GM06990 (cell line): Measurements from ENCODE around the gene TULP3.
"Not testable (repeated sequence)": the region's sequence is repeated elsewhere in the genome, so short reads cannot be mapped to it uniquely, and the experiment has no call there.

Experiments used
- DNase-seq: peaks from one replicate; pipeline ENCODE4 v3.0.0-alpha.2; 2011; ENCODE audit not compliant: insufficient read length; ENCODE audit errors: extremely low read depth
- H3K27me3 ChIP-seq: replicated peaks from 2 replicates; pipeline ENCODE4 v1.6.0; 2011; ENCODE audit warnings: low read length; ENCODE audit not compliant: control insufficient read depth, insufficient read depth
- H3K36me3 ChIP-seq: 2 replicates; pipeline ENCODE4 v1.5.1; 2011; ENCODE audit warnings: low read length; ENCODE audit not compliant: control insufficient read depth, insufficient read depth
- H3K4me3 ChIP-seq: replicated peaks from 2 replicates; pipeline ENCODE4 v1.5.1; 2011; ENCODE audit warnings: low read depth, mild to moderate bottlenecking, control low read depth, low read length
- TF ChIP-seq, protein P1 (sequence below): IDR thresholded peaks from 2 replicates; pipeline ENCODE4 v1.5.1; 2011; ENCODE audit warnings: low read length, control low read depth, mild to moderate bottlenecking, inconsistent platforms; ENCODE audit not compliant: insufficient read depth, poor library complexity, severe bottlenecking

Gene TULP3

DNA sequence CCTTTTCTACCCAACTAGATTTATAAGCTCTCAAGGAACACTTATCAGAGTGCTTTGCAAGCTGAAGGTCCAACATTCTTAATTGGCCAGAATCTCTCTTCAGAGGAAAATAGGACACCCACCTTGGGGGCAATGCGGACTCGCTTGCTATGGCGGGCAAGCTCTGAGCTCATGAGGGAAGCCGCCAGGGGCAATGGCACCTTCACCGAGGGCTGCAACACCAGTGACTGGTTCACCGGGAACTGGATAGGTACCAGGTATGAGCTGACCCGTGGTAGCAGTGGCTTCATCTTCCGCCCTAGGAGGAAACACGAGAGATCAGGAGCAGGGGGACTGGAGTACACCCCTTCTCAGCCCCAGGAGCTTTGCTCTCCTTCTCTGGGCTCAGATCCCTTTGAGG is 26.5 kb upstream of the TULP3 start:
- DNase-seq: no peak
- TF ChIP-seq, protein P1, sequence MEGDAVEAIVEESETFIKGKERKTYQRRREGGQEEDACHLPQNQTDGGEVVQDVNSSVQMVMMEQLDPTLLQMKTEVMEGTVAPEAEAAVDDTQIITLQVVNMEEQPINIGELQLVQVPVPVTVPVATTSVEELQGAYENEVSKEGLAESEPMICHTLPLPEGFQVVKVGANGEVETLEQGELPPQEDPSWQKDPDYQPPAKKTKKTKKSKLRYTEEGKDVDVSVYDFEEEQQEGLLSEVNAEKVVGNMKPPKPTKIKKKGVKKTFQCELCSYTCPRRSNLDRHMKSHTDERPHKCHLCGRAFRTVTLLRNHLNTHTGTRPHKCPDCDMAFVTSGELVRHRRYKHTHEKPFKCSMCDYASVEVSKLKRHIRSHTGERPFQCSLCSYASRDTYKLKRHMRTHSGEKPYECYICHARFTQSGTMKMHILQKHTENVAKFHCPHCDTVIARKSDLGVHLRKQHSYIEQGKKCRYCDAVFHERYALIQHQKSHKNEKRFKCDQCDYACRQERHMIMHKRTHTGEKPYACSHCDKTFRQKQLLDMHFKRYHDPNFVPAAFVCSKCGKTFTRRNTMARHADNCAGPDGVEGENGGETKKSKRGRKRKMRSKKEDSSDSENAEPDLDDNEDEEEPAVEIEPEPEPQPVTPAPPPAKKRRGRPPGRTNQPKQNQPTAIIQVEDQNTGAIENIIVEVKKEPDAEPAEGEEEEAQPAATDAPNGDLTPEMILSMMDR: no peak
- no peak overlapping the region for H3K4me3 ChIP-seq
- no peaks in the 10 kb centered on the region for H3K27me3 ChIP-seq
- peaks cover 25% of the 10 kb centered on the region for H3K36me3 ChIP-seq

GRCh38 chr12:2868986-2869632 is 21.6 kb upstream of the TULP3 start:
- not testable (repeated sequence) for H3K27me3 ChIP-seq, DNase-seq, H3K4me3 ChIP-seq
- peaks cover 34% of the 10 kb centered on the region for H3K36me3 ChIP-seq

- H3K4me3 ChIP-seq: peak overlapping the region; percentile 96
- no peaks in the 10 kb centered on the region for H3K27me3 ChIP-seq
- TF ChIP-seq, protein P1: no peak
- H3K36me3 ChIP-seq: peaks cover 12% of the 10 kb centered on the region
- peak; percentile 78 for DNase-seq
These were observed 14.2 kb upstream of the TULP3 start for GRCh38 chr12:2876431-2877046.

- Histone ChIP-seq H3K27me3 (no peaks in the 10 kb centered on the region), H3K4me3 (peak within 1 kb of the TSS; percentile 96), H3K36me3 (peaks cover 9% of the 10 kb centered on the region)
- DNase-seq: peak; percentile 89
- TF ChIP-seq, protein P1: no peak
These were observed 13.4 kb upstream of the TULP3 start, which contains the start of the genes FOXM1 and RHNO1 for GRCh38 chr12:2877047-2877952. Gene FOXM1, minus strand, starts transcription at chr12:2877174. Its CDS starts 2,696 bp downstream, at chr12:2874478. Gene RHNO1, plus strand, starts transcription at chr12:2877223. Its CDS starts 8,144 bp downstream, at chr12:2885367.

DNA sequence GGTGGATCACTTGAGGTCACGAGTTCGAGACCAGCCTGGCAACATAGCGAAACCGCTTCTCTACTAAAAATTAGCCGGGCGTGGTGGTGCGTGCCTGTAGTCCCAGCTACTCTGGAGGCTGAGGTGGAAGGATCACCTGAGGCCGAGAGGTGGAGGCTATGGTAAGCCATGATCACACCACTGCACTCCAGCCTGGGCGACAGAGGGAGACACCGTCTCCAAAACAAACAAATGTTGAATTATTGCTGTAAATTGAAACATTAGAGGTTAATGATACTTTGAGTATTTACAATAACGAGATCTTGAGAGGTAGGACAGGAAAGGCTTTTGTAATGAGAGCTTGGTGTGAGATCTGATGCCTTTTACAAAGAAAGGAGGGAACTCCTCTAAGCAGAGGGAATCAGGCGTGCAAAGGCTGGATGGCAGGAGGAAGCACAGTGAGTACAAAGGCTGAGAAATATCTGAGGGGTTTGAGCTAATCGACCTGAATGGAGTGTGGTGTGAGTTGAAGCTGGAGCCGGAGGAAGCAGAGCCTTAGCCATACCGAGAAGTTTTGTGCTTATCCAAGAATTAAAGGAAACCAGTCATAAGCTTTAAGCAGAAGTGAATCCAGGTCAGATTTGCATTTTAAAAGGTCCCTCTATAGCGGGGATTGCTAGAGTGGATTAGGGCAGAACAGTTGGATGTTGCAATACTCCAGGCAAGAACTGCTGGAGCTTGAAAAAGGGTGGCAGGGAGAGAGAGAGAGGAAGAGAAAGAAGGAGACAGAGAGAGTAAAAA is 12.5 kb upstream of the TULP3 start:
- Histone ChIP-seq H3K36me3 (peaks cover 6% of the 10 kb centered on the region), H3K27me3 (no peaks in the 10 kb centered on the region), H3K4me3 (peak overlapping the region; percentile 96)
- TF ChIP-seq, protein P1: no peak
- DNase-seq: no peak
